Muscle layer of colon (tissue), 2 donors: ENCODE measurements around the gene CDC42EP4.

Source experiments
- H3K27ac ChIP-seq: one replicate; pipeline ENCODE4 v1.7.0; 2013; ENCODE audit warnings: low read depth, mild to moderate bottlenecking, low read length, moderate library complexity
- H3K27me3 ChIP-seq, 2 donors: one replicate each; pipeline ENCODE4 v1.7.0; 2013; ENCODE audit warnings: low read length in 2 of 2, mild to moderate bottlenecking in 2 of 2; ENCODE audit not compliant: insufficient read depth in 2 of 2, control insufficient read depth in 1 of 2
- H3K36me3 ChIP-seq: one replicate; pipeline ENCODE4 v1.7.0; 2013; ENCODE audit warnings: mild to moderate bottlenecking, low read length; ENCODE audit not compliant: insufficient read depth
- H3K4me1 ChIP-seq: one replicate; pipeline ENCODE4 v1.7.0; 2013; ENCODE audit warnings: mild to moderate bottlenecking, low read length; ENCODE audit not compliant: insufficient read depth
- H3K4me3 ChIP-seq, 2 donors: one replicate each; pipeline ENCODE4 v1.7.0; 2013; ENCODE audit warnings: low read length in 2 of 2, low read depth in 1 of 2, mild to moderate bottlenecking in 1 of 2, moderate library complexity in 1 of 2
- H3K9ac ChIP-seq: one replicate; pipeline ENCODE4 v1.7.0; 2013; ENCODE audit warnings: low read length
- H3K9me3 ChIP-seq: one replicate; pipeline ENCODE4 v1.7.0; 2013; ENCODE audit warnings: mild to moderate bottlenecking, low read length
- donor health status: abdominal sarcoma.
- donor health status: Adenocarcinoma of cecum.

Gene CDC42EP4

GRCh38 chr17:73304971-73305812, 6.6 kb downstream of the CDC42EP4 start:
- H3K4me1 ChIP-seq = peaks cover 80% of the 10 kb centered on the region
- H3K27ac ChIP-seq = peak overlapping the region; percentile 98

GRCh38 chr17:73304438-73304837, 7.4 kb downstream of the CDC42EP4 start:
- Histone ChIP-seq H3K9ac (peak overlapping the region; percentile 79), H3K27ac (peak overlapping the region; percentile 98), H3K4me1 (peaks cover 80% of the 10 kb centered on the region), H3K9me3 (no peaks in the 10 kb centered on the region), H3K27me3 (no peaks in the 10 kb centered on the region), H3K4me3 (peak overlapping the region; percentile 71 to 74), H3K36me3 (peaks cover 10% of the 10 kb centered on the region)

More at GRCh38 chr17:73304971-73305812, 6.6 kb downstream of the CDC42EP4 start:
- Histone ChIP-seq H3K9ac (peak overlapping the region; percentile 79), H3K36me3 (peaks cover 4% of the 10 kb centered on the region), H3K4me3 (peak overlapping the region; percentile 71 to 74), H3K27me3 (no peaks in the 10 kb centered on the region), H3K9me3 (no peaks in the 10 kb centered on the region)

- H3K9me3 ChIP-seq = no peaks in the 10 kb centered on the region
- H3K27ac ChIP-seq = no peak overlapping the region
- peaks cover 72% of the 10 kb centered on the region for H3K4me1 ChIP-seq
Observed at GRCh38 chr17:73302189-73302588, 9.6 kb downstream of the CDC42EP4 start.

GRCh38 chr17:73301369-73301768, 10.4 kb downstream of the CDC42EP4 start:
- peaks cover 64% of the 10 kb centered on the region for H3K4me1 ChIP-seq
- no peak overlapping the region for H3K27ac ChIP-seq
- H3K36me3 ChIP-seq = peaks cover 6% of the 10 kb centered on the region
- no peak overlapping the region for H3K9ac ChIP-seq
- no peaks in the 10 kb centered on the region for H3K27me3 ChIP-seq
- H3K9me3 ChIP-seq = no peaks in the 10 kb centered on the region
- H3K4me3 ChIP-seq = no peak overlapping the region

More at GRCh38 chr17:73302189-73302588, 9.6 kb downstream of the CDC42EP4 start:
- no peak overlapping the region for H3K9ac ChIP-seq
- H3K36me3 ChIP-seq = peaks cover 10% of the 10 kb centered on the region
- H3K27me3 ChIP-seq = no peaks in the 10 kb centered on the region
- no peak overlapping the region for H3K4me3 ChIP-seq

- Histone ChIP-seq H3K4me3 (no peak overlapping the region), H3K36me3 (peaks cover 6% of the 10 kb centered on the region), H3K9ac (no peak overlapping the region), H3K27me3 (no peaks in the 10 kb centered on the region), H3K4me1 (peaks cover 54% of the 10 kb centered on the region), H3K9me3 (no peaks in the 10 kb centered on the region), H3K27ac (peak overlapping the region; percentile 36)
Observed at GRCh38 chr17:73300392-73300791, 11.4 kb downstream of the CDC42EP4 start.

GRCh38 chr17:73297934-73298861, 13.6 kb downstream of the CDC42EP4 start:
- peaks cover 6% of the 10 kb centered on the region for H3K36me3 ChIP-seq
- no peak overlapping the region for H3K9ac ChIP-seq
- H3K4me1 ChIP-seq = peaks cover 55% of the 10 kb centered on the region
- no peaks in the 10 kb centered on the region for H3K9me3 ChIP-seq
- no peaks in the 10 kb centered on the region for H3K27me3 ChIP-seq
- peak overlapping the region; percentile 78 for H3K27ac ChIP-seq
- H3K4me3 ChIP-seq = peak overlapping the region in 1 of 2 donors; percentile 10

GRCh38 chr17:73293480-73293911, 18.3 kb downstream of the CDC42EP4 start:
- H3K27ac ChIP-seq = peak overlapping the region; percentile 63
- H3K9me3 ChIP-seq = no peaks in the 10 kb centered on the region
- peaks cover 76% of the 10 kb centered on the region for H3K4me1 ChIP-seq
- no peak overlapping the region for H3K9ac ChIP-seq
- H3K27me3 ChIP-seq = no peaks in the 10 kb centered on the region
- no peak overlapping the region for H3K4me3 ChIP-seq
- H3K36me3 ChIP-seq = no peaks in the 10 kb centered on the region

GRCh38 chr17:73293031-73293430, 18.8 kb downstream of the CDC42EP4 start:
- Histone ChIP-seq H3K9ac (no peak overlapping the region), H3K27ac (peak overlapping the region; percentile 63), H3K36me3 (no peaks in the 10 kb centered on the region), H3K9me3 (no peaks in the 10 kb centered on the region), H3K27me3 (no peaks in the 10 kb centered on the region), H3K4me3 (no peak overlapping the region), H3K4me1 (peaks cover 76% of the 10 kb centered on the region)

GRCh38 chr17:73292031-73292531, 19.7 kb downstream of the CDC42EP4 start:
- Histone ChIP-seq H3K27me3 (no peaks in the 10 kb centered on the region), H3K9ac (no peak overlapping the region), H3K4me3 (peak overlapping the region in 1 of 2 donors; percentile 46), H3K36me3 (peaks cover 2% of the 10 kb centered on the region), H3K27ac (peak overlapping the region; percentile 65), H3K4me1 (peaks cover 83% of the 10 kb centered on the region), H3K9me3 (no peaks in the 10 kb centered on the region)

GRCh38 chr17:73291260-73291801, 20.5 kb downstream of the CDC42EP4 start:
- Histone ChIP-seq H3K9ac (no peak overlapping the region), H3K27ac (peak overlapping the region; percentile 65), H3K27me3 (no peaks in the 10 kb centered on the region), H3K4me3 (peak overlapping the region in 1 of 2 donors; percentile 46), H3K4me1 (peaks cover 91% of the 10 kb centered on the region), H3K9me3 (no peaks in the 10 kb centered on the region), H3K36me3 (peaks cover 6% of the 10 kb centered on the region)
